Measurements from ENCODE around the gene IRX4.

IRX4 gene

DNA sequence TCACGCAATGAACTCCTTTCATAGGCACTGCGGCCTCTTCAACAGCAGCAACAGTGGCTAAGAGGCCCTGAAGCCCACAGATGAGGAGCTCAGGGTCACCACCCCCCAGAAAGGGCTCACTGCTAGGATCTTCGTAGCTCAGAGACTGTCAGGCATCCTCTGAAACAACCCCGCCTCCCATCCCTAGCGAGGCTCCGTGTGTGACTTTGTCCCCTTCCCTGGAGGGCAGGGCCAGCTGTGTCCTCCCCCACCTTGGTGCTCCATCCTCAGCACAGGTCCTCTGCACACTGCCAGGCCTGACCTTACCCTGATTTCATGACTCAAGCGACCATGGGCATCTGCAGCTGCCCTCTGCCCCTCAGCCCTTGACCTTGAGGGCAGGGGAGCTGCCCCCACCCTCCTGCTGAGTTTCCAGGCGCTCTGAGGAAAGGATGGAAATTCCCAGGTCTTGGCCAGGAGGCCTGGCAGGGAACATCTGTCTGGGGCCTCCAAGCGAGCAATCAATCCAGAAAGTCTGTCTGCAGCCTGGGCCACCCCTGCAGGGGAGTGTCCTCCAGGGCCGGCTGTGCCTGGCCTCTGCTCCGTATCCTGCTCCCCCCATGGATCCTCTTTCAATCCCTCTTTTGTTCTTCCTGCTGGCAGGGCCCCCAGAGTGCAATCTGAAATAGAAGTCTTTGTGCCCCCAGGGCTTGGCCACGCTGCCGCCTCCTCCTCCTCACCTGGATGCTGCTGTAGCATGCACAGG, 6.8 kb upstream of the IRX4 start:
- DNase-seq = no peak

DNA sequence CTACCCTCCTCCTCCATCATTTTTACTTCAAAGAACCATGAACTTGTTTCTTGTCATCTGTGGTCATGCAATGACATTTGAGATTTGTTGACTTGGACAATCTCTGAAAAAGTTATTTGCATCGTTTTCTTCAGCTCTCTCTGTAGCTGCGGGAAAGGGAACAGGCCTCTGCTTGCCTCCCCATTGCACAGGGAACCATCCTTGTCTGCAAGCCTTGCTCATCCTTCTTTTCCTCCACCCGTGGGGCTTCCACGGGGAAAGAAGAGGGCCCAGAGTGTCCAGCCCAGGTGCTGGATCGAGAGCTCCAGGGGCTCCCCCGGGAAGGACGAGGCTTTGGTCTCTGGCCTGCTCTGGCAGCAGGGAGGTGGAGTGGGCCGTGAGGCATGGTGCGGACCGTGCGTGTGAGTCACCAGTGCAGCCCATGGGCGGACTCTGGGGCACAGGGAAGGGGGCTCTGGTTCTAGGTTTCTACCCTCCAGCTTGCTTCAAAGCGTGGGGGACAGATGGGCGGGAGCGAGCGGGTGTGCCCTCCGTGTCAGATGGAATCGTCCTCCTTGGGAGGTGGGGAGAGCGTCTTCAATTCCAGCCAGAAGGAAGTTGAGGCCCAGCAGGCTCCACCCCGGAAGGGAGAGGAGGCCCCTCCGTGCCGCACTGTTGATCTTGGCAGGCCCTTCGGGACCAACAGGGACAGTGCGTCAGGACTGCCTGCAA, 6.0 kb upstream of the IRX4 start:
- no peak for DNase-seq

DNA sequence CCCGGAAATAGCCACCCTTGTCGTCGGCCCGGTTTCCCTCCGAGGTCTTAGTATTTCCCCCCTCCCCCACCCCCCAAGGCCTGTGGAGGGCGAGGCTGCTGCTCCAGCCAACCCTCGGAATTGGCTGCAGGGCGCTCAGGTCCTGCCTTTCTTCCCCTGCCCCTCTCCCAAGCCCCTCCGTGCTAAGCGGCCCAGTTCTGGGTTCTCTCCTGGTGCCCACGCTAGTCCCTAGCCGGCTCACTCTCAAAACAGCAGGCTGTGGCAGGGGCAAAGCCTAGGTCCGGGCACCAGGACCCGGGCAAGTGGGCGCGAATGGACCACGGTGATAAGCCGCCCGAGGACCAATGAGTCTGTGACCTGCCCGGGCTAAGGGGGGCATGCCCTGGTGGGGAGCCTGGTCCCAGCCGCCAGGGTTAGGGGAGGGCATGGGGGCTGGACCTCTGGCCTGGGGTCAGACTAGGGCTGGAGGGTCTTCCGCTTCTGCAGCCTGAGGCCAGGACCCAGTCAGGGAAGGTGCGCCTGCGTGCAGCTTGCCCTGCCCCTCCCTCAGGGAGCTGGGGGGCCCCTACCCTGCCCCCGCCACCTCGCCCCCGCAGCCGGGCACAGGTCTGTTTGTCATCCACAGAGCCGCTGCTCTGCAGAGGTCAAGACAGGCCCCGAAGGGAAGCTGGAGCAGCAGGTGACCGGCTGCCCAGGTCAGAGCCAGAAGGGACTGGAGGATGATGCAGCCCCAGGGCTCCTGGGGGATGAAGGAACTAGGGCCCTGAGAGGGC, 5.0 kb upstream of the IRX4 start:
- DNase-seq = no peak

DNA sequence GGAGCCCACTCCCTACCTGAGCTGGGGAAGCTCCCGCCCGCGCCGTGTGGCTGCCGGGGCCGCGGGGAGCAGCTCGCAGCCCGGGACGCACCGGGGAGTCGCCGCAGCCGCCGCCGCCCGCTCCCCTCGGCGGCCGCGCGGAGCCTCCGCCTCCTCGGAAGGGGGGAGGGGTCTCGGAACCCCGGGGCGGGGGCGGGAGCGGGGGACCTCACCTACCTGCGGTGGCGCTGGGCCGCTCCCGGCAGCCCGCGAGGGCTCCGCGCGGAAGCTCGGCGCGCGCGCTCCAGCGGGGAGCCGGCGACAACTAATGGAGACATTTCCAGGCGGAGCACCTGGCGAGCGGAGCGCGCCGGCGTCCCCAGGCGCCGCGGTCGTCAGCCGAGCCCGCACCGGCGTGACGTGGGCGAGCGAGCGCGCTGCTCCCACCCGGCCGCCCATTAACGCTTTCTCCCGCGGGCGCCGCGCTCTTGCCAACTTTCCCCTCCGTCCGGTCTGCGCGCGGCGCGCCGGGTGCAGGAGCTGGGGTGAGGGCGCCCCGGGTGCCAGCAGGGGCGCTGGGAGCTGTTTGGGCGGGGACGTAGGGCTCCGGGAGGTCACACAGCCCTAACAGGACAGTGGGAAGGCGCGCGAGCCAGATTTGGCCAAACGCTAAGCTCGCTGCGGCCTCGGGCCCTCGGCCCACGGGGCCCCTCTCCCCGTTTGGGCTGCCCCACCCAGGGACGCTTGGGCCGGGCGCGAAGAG, 4.3 kb upstream of the IRX4 start:
- no peak for DNase-seq

DNA sequence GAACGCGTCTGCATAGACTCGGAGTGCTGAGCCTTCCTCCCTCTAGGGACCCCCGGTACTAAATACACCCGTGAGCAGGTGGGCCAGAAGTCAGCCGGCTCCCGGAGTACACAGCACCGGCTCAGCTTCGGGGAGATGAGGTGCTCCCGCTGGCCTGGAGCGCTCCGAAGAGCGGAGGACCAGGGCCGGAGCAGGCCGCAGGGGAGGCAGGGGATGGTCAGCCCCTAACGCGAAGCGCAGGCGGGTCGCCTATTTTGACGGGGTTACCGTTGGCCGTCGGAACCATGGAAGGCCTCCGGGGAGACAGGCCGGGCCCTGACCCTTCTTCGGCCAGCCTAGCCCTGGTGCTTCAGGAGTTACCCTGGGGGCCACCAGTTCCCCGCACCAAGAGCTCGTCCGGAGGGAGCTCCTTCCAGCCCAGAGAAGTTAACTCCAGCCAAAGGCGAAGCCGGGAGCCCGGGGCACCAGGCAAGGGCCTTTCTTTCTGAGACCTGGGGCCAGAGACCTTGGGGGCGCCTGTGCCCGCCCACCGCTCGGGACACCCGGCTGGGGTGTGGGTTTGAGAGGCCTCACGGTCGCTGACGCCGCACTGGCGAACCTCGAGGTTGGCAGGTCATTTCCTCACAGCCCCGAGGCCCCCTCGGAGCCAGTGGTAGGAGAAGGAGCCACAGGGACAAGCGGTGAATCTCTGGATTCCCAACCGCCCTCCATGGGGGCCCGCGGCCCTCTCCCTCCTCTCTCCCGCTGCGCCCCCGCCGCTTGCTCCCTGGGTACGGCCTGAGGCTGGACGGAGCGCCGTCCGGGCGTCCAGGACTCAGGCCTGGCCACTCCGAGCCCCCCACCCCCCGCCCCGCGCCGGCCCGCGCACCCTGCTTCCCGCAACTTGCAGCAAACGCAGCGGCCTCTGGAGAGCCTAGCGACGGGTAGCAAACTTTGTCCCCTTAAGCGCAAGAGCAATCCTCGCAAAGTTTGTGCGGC, 3.4 kb upstream of the IRX4 start:
- no peak for DNase-seq

DNA sequence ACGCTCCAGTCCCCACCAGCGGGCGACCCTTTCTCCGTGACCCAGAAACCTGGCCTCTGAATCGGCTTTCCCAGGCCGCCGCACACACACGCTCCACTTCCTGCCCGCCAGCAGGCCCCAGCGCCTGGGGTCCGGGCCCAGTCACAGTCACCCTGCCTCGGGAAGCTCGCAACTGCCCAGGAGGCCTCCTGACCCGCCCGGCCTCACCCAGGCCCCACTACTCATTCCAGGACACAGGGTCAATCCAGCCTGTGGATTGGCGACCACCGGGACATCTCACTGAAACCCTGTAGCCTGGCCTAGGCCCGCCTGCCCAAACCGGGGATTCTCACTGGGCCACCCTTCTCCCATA, 2.7 kb upstream of the IRX4 start:
- DNase-seq = no peak

DNA sequence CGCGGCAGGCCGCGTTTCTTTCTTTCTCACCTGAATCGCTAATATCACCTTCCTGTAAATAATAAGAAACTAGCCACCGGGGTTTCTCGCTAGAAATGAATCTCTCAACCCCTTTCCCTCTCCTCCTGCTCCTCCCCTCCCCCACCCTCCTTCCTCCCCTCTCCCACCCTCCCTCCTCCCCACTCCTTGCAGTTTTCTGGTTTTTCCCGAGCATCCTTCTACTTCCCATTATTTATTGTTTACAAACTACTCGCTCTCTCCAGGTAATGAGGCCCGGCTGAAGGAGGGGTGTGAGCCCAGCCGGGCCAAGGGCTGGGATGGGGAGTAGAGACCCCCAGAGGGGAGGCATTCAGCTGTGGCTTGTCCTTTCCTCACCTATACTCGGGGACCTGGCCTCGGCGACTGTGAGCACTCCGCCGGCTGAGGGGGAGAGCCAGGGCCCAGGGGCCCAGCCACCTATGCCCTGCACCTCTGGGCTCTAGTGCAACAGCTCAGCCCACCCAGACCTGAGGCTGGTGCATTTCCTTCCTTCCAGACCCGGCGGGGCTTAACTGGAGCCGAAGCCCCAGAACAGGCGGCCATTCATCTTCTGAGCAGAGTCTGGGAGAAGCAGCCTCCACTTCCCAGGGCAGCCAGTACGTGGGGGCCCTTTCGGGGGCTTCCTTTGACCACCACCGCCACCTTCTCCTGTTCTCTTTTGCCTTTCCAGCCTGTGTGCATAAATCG, 2.1 kb upstream of the IRX4 start:
- no peak for DNase-seq

DNA sequence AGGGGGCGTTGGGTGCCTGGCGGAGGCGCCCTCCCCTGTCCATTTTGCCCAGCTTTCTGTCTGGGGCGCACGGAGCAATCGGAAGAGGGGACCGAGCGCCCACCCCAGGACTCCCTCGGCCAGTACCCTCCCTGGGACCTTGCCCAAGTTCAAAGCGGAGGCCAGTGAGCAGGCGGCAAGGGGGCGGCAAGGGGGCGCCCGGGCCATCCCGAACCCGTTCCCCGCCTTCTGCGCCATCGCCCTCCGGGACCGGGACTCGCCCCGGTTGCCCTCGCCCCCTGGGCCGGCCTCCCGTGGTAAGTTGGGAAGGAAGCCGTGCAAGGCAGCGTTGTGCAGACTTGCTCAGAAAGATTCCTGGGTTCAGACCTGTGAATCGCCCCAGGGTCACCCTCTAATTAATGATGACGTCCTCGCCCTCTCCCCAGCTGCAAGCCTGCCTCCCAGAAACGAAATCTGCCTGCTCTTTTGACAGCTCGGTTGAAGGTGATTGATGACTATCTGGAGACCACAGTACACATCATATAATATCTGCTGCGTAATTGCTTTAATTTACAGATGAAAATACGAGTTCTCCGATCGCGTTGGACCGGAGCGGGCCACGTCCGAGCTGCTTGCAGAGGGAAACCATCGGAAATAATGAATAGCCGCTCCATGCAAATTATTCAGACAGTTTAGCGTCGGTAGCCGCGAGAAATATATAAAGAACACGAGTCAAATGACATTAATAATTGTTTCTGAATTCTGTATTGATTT, 1.4 kb upstream of the IRX4 start:
- no peak for DNase-seq

DNA sequence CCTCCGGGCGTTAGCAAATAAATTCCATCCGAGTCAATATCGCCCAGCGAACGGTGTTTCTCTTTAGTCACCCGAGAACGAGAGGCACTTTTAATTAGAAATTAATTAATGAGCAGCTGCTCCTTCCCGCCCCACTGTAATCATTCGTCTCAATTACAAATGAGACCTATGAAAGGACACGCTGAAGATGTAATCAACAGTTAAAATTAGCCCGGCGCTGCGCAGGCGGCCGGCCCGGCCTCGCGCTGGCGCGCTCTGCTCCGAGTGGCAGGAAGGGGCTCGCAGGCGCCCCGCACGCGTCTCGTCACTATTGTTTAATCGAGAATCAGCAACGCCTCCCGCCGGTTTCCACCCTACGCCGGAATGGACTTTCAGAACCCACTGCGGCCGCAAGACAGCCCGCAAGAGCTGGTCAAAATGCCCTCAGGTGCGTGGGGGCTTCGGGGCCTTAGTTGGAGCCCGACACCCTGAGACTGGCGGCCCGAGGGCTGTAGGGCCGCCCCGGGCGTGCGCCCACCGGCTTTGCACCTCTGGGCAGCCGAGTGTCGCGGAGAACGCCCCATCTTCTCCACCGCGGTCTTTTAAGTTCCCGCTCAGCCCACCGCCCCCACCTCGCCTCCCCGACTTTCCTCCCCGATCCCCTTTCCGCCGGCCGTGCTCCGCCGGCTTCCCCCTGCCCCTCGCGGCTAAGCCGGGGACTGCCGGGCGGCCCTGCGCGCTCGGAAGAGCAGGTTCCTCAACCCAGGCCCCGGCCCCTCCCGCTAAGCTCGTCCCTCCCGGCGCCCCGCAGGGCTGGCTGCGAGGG, 597 bp upstream of the IRX4 start:
- DNase-seq = no peak

DNA sequence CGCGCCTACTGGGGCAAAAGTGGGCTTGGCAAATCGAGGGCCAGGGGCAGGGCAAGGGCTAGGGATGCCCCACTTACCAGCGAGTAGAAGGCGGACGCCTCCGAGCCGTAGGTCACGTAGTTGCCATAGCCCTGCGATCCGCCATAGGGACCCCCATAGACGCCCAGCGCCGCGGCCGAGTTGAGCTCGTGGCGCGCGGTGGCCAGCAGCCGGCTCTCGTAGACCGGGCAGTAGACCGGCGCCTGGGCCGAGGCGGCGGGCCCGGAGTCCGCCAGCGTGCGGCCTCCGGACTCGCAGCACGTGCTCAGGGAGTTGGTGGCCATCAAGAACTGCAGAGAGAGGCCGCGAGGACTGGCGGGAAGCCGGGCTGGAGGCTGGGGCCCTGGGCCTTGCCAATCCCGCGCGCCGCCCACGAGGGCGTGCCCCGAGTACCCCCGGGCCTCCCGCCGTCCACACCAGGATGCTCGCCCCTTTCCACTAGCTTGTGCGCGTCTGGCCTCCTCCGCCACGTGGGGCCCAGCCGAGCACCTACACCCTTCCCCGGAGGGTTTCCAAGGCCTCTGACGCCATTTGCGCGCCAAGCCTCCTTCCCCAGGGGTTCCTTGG, 891 bp downstream of the IRX4 start:
- no peak for DNase-seq

DNA sequence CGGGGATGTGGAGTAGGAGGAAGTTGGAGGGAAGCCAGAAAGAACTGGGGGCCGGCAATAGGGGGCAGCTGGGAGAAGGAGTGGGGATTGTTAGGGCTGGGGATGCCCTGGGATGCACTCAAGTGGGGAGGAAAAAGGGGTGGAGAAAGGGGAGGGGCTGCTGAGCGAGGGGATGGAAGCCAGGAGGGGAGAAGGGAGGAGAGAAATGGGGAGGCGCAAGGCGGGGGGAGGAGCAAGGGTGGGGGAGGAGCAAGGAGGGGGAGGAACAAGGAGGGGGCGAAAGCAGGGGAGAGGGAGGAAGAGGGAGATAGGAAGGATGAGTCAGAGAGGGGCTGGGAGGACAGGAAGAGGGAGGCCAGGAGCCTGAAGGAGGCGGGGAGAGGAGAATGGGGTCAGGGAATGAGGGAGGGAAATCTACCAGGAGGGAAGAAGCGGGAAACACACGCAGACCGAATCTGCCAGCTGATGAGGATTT, 1.6 kb downstream of the IRX4 start:
- DNase-seq = no peak

DNA sequence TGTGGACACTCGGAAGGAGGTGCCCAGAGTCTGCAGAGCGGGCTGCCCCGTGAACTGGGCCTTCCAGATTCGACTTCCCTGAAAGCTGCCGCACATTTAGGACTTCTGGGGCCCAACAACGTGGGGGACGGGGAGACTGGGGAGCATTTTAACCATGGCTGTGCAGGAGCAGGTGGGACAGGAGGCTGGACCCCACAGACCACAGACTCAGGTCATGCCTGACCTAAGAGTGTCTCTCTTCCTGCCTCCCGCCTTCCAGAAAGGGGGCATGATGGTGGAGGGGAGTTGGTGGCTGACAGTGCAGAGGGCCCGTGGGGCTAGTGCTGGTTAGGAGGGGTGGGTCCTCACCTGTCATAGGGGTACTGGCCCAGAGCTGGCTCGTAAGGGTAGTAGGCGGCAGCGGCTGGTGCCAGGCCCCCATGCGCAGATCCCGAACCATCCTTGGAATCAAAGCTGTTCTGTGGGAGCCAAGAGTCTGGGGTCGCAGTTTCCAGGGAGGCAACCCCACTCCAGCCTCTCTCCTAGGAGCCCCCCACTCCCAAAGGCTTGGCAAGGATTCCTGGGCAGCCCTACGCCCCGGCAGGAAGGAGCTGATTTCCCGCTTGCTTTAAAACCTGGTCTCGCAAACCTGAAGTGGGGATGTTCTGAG, 2.2 kb downstream of the IRX4 start:
- no peak for DNase-seq

DNA sequence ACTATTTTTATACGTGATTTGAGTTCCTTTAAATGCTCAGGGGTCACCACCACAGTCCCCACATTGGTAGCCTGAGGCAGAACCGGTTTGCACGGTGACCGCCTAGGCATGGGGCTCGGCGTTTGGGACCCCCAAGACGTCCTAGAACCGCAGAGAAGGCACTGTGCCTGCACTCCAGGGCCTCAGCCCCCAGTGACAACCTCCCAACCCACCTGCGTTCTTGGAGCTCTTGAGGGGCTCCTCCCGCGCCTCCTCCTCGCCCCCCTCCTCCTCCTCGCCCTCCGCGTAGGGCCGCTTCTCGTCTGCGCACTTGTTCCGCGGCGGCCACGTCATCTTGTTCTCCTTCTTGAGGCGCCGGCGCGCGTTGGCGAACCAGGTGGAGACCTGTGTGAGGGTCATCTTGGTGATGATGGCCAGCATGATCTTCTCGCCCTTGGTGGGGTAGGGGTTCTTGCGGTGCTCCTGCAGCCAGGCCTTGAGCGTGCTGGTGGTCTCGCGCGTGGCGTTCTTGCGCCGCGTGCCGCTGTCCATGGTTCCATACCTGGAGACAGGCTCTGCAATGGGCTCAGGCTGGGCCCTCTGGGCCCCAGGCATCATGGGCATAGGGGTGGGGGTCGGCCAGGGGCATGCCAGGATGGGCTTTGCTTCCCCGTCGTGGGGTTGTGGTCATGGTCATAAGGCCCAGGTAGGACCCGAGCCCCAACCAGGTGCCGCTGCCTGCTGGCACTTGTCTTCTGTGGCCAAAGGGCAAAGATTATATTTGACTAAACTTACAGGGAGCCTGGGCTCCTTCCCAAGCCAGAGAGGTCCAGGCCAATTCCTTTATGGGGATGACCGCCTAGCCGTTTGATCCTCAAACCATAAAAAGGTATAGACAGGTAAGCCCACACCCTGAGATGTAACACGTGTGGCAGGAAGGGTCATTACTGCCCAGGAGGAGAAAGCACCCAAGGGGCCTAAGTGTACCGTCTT, 3.1 kb downstream of the IRX4 start:
- DNase-seq = no peak

DNA sequence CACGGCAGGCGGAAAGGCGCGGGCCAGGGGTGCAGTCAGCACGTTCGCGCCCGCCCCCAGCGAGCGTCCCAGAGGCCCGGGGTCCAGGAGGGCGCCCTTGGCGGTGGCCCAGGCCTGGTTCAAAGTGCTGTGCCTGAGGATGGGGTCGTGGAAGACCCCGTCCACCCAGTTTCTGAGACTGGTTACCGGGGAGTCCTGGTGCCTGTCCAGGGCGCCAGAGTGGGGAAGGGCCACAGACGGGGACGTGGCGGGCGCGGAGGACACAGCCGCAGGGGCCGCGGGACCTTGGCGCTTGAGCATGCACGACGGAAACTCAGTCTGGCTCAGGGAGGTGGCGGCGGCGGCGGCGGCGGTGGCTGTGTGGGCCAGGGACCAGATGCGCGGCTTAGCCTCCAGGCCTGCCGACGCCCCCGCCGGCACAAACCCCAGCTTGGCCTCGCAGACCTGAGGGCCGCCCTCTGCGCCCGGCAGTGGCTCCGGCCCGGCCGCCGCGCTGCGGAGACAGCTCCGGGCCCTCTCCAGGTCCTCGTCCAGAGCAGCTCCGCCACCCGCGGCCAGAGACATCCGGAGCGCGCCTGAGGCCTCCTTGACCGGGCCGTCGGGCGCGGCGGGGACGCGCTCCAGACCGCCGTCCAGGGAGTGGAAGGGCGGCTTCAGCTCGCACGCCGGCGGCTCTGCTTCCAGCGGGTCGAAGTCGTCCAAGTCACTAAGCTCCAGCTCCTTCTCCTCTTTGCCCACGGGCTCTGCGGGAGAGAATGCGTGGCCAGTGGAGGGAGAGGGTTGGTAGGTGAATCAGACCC, 4.5 kb downstream of the IRX4 start:
- DNase-seq = no peak

DNA sequence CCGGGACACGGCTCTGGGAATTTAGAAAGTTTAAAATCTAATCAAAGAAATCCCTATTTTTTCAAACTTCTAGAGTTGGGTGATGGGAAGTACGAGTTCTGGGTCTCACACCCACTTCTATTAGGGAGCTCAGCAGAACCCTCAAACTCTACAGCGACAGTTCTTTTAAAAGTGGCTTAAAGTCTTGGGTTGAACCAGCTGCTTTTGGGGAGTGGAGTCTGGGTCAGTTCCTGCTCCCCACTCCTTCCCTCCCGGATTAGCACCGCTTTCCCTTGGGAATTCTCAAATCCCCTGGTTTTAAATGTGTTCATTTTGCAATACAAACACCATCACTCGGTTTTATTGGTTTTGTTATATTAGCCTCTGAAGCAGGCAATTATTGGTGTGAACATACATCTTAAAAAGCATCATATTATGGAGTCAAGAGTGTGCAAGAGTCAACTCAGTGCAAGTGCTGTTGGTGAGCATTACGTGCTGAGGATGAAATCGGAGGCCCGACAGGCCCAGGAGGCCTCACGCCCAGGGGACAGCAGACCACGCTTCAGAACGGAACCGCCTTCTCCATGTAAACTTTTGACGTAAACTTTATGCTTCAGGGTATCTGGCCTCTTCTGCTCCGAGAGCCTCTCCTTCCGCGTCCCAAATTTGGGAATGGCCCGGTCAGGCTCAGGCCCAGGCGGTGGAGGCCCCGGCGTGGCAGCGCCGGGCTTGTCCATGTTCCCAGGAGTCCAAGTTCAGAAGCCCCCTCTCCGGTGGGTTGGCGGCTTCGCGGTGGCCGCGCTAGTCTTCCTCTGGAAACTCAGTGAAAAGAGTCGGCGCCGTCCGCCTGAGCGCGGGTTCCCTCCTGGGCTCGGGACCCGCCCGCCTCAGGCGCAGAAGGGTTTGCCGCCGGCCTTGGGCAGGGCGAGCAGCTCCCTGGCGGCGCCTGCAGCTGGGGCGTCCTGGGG, 5.3 kb downstream of the IRX4 start:
- no peak for DNase-seq

Measured in NCI-H1436 treated with DMSO at 0.1 percent for 48 hours (cell line).